Measurements from ENCODE around the gene ADAM10. TPM values are rescaled to one million over a fixed set of nuclear protein-coding genes. Genes with fewer than 3 reads are reported as not detected.
"Not testable (repeated sequence)": the region's sequence is repeated elsewhere in the genome, so short reads cannot be mapped to it uniquely, and the experiment has no call there.

ADAM10 gene
- total RNA-seq, 3 donors from 2014 or later: 53.8 to 113 (median 78.3) TPM

DNA sequence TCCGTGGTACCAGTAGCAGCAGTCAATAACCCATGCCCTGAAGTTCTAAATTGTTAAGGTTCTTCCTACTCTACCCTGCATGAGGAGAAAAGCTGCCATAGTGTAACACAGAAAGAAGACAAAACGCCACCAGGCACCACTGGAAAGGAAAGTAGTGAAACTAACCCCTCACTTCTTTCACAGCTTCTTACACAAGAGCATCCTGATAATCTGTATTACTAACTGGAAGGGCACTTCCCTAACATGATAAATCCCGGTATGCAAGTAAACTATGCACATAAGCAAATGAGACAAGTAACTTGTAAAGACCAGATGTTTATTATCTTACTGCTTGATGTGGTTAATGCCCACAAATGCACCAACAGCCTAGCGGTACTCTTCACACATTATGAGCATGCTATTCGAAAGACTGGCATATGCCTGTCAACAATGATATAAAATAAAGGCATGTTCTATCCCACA is 141.3 kb downstream of the ADAM10 start:
- Histone ChIP-seq H3K9me3 (no peaks in the 10 kb centered on the region), H3K27ac (no peak overlapping the region), H3K36me3 (no peaks in the 10 kb centered on the region), H3K27me3 (no peaks in the 10 kb centered on the region), H3K4me1 (no peaks in the 10 kb centered on the region), H3K4me3 (no peak overlapping the region)
- no peak for TF ChIP-seq POLR2A (IDR thresholded peaks at IDR 0.05)
- no peak for TF ChIP-seq POLR2AphosphoS5 (IDR thresholded peaks at IDR 0.05)
- TF ChIP-seq, protein P1, sequence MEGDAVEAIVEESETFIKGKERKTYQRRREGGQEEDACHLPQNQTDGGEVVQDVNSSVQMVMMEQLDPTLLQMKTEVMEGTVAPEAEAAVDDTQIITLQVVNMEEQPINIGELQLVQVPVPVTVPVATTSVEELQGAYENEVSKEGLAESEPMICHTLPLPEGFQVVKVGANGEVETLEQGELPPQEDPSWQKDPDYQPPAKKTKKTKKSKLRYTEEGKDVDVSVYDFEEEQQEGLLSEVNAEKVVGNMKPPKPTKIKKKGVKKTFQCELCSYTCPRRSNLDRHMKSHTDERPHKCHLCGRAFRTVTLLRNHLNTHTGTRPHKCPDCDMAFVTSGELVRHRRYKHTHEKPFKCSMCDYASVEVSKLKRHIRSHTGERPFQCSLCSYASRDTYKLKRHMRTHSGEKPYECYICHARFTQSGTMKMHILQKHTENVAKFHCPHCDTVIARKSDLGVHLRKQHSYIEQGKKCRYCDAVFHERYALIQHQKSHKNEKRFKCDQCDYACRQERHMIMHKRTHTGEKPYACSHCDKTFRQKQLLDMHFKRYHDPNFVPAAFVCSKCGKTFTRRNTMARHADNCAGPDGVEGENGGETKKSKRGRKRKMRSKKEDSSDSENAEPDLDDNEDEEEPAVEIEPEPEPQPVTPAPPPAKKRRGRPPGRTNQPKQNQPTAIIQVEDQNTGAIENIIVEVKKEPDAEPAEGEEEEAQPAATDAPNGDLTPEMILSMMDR (IDR thresholded peaks at IDR 0.05): no peak
- intact Hi-C loops (cut with DNase I; ENCODE audit: low total_unique reads): no loop called here
- no peak for DNase-seq (ENCODE audit: low spot score in 2 of 2)

DNA sequence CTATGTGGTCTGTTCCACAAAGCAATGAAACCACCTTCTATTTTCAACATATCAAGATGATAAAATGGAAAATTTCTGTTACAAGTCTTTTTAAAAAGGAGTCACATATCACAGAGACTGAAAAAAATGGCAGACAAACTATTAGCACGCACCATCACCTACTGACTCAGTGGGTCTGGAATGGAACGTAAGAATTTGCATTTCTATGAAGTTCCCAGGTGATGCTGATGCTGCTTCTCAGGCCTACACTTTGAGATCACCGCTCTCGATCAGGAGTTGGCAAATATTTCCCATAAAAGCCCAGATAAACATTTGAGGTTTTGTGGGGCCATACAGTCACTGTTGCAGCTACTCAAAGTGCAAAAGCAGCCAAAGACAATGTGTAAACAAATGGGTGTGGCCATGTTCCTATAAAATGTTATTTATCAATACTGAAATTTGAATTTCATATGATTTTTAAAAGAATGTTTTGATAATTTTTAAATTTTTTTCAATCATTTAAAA is 142.9 kb downstream of the ADAM10 start:
- Histone ChIP-seq H3K9me3 (no peaks in the 10 kb centered on the region), H3K27me3 (no peaks in the 10 kb centered on the region), H3K4me3 (no peak overlapping the region), H3K36me3 (no peaks in the 10 kb centered on the region), H3K4me1 (no peaks in the 10 kb centered on the region), H3K27ac (no peak overlapping the region)
- TF ChIP-seq, protein P1 (IDR thresholded peaks at IDR 0.05): no peak
- TF ChIP-seq POLR2AphosphoS5 (IDR thresholded peaks at IDR 0.05) (no peak), POLR2A (IDR thresholded peaks at IDR 0.05) (no peak)
- DNase-seq (ENCODE audit: low spot score in 2 of 2): no peak
- intact Hi-C loops (cut with DNase I; ENCODE audit: low total_unique reads): no loop called here

DNA sequence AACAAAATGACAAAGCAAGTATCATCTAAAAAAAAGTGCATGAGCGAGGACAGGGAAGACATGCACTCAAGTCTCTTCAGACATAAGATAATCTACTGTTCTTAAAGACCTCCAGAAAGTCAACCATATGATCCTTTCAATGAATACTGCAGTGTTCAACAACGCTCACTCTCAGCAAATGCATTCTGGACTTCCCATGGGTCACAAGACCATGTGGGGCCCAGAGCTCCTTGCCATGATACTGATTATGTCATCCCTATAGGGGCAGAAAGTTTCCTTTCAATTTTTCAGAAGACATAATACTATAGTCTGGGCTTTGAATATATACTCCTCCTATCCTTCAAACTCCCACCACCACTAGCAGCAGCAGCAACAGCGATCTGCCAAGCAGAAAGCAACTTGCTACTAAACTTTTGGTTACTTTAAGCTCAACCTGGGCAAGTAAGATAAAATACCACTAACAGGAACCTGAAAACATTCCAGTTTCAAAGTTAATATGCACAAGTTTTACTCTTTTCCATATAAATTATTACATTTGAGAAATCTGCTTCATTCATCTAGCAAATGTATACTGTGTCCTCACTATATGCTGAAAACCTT is 143.5 kb downstream of the ADAM10 start:
- Histone ChIP-seq H3K27me3 (no peaks in the 10 kb centered on the region), H3K9me3 (no peaks in the 10 kb centered on the region), H3K36me3 (no peaks in the 10 kb centered on the region), H3K4me3 (no peak overlapping the region), H3K4me1 (no peaks in the 10 kb centered on the region), H3K27ac (no peak overlapping the region)
- intact Hi-C loops (cut with DNase I; ENCODE audit: low total_unique reads): no loop called here
- TF ChIP-seq, protein P1 (IDR thresholded peaks at IDR 0.05): no peak
- no peak for DNase-seq (ENCODE audit: low spot score in 2 of 2)

DNA sequence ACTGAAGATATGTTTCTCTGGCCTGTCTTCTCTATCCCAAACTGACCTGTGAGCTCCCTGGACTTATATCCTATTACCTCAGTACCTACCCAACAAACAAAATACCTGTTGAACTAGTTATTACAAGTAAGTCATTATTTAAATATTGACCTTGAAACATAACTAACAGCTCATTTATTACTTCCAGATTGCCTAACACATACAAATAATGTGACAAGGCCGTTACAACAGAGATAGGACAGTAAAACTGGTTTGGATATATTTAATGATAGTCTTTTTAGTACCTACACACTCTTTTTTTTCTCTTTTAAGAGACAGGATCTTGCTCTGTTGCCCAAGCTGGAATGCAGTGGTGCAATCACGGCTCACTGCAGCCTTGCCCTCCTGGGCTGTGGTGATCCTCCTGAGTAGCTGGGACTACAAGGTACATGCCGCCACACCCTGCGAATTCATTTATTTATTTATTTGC is 145.0 kb downstream of the ADAM10 start:
- Histone ChIP-seq H3K27me3 (no peaks in the 10 kb centered on the region), H3K9me3 (no peaks in the 10 kb centered on the region), H3K36me3 (no peaks in the 10 kb centered on the region), H3K27ac (peak overlapping the region; percentile 59 to 67), H3K4me1 (no peaks in the 10 kb centered on the region), H3K4me3 (no peak overlapping the region)
- no peak for TF ChIP-seq POLR2A (IDR thresholded peaks at IDR 0.05)
- TF ChIP-seq, protein P1 (IDR thresholded peaks at IDR 0.05): no peak
- no peak for TF ChIP-seq POLR2AphosphoS5 (IDR thresholded peaks at IDR 0.05)
- no peak for DNase-seq (ENCODE audit: low spot score in 2 of 2)
- intact Hi-C loops (cut with DNase I; ENCODE audit: low total_unique reads): no loop called here

DNA sequence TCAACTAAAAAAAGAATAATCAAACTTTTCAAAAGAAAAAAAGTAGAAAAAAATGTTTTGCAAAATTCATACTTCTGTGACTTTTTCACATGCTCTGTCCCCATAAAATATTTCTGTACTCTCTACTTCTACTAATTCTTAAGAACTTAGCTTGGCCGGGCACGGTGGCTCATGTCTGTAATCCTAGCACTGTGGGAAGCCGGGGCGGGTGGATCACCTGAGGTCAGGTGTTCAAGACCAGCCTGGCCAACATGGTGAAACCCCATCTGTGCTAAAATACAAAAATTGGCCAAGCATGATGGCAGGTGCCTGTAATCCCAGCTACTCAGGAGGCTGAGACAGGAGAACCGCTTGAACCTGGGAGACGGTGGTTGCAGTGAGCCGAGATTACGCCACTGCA is 145.6 kb downstream of the ADAM10 start:
- H3K9me3 ChIP-seq; H3K27me3 ChIP-seq; H3K4me1 ChIP-seq; DNase-seq (ENCODE audit: low spot score in 2 of 2); H3K36me3 ChIP-seq; H3K4me3 ChIP-seq; intact Hi-C loops (cut with DNase I; ENCODE audit: low total_unique reads): not testable (repeated sequence)
- peak overlapping the region; percentile 59 to 67 for H3K27ac ChIP-seq

All from breast epithelium (tissue), 4 donors.